Limb (tissue), 2 donors: ENCODE measurements around the gene METTL15.
"Not testable (repeated sequence)": the region's sequence is repeated elsewhere in the genome, so short reads cannot be mapped to it uniquely, and the experiment has no call there.

Experiments used
- DNase-seq, 2 donors: peaks; one replicate each; pipeline ENCODE4 v3.0.0-alpha.2; 2016; ENCODE audit errors: extremely low spot score in 2 of 2

The METTL15 gene

DNA sequence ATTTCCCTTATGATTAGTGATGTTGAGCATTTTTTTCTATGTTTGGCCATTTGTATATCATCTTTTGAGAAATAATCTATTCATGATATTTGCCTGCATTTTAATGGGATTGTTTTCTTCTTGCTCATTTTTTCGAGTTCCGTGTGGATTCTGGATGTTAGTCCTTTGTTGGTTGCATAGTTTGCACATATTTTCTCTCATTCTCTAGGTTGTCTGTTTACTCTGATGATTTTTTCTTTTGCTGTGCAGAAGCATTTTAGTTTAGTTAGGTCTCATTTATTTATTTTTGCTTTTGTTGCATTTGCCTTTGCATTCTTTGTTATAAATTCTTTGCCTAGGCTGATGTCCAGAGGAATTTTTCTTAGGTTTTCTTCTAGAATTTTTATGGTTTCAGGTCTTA lies 87.3 kb downstream of the METTL15 start:
- no peak for DNase-seq

DNA sequence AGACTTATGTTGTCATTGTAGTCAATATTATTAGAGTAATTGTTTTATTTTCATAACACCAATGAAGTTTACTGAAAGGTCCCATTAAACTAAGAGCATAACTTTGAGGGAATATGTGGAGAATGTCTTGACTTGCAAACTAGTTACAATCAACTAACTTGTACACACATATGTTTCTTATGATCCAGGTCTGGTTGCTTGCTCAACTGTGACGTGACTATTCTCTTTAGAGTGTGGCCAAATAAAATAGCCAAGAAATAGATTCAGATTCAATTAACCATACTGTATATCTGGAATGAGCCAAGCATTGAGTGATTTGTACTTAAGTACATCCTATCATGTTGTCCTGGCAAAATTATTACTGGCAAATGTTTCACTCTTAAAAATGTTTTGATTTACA lies 101.7 kb downstream of the METTL15 start:
- no peak for DNase-seq

DNA sequence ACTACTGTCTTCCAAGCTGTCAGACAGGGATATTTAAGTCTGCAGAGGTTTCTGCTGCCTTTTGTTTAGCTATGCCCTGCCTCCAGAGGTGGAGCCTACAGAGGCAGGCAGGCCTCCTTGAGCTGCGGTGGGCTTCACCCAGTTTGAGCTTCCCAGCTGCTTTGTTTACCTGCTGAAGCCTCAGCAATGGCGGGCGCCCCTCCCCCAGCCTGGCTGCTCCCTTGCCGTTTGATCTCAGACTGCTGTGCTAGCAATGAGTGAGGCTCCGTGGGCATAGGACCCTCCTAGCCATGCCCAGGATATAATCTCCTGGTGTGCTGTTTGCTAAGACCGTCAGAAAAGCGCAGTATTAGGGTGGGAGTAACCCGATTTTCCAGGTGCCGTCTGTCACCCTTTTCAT lies 113.9 kb downstream of the METTL15 start:
- DNase-seq: not testable (repeated sequence)

DNA sequence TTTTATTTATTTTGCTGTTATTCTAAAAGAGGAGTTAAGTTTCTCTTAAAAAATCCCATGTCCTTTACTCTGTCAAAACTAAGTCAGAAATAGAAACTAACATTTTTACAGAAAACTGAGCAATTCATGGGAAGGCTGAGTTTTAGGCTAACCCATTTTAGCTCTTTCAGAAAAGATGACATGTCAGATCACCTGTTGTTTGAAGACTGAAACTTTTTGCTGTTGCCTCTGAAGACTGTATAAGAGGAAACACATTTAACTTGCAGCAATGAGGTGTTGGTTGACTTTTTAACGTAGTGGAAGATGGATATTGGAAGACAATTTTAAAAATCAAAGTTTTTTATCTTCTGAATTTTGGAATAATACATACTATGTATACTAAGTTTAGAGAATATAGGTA lies 115.4 kb downstream of the METTL15 start:
- no peak for DNase-seq

DNA sequence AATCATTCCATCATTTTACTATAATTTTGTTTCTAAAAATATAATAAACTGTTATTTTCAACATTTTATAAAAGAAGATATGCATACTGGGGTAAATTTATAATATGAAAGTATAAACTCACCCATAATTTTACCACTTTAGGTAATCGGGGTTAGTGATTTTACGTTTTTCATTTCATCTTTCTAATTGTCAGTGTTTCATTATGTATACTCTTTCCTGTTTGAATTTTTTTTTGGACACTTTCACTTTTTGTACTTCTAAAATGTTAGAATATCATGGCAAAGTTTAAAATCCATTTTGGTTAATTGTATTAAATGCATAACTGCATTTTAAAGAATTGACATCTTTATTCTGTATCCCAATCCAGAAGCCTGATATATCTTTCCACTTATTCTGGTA lies 115.8 kb downstream of the METTL15 start:
- no peak for DNase-seq

DNA sequence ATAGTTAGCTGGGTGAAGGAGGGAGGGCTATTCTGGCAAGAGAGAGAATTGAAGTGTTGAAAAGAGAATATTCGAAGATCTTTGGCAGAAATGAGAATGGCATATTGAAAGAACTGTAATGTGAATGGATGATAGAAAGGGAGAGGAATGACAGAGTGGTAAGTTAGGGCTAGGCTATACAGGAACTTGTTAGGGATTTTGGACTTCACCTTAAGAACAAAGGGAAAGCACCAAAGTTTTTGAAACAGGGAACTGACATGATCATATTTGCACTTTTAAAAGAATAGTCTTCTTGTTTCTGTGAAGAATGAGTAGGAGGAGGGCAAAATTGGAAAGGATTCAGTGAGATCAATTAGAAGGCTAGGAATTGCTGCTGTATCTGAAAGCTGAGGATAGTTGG lies 119.3 kb downstream of the METTL15 start:
- DNase-seq: no peak

DNA sequence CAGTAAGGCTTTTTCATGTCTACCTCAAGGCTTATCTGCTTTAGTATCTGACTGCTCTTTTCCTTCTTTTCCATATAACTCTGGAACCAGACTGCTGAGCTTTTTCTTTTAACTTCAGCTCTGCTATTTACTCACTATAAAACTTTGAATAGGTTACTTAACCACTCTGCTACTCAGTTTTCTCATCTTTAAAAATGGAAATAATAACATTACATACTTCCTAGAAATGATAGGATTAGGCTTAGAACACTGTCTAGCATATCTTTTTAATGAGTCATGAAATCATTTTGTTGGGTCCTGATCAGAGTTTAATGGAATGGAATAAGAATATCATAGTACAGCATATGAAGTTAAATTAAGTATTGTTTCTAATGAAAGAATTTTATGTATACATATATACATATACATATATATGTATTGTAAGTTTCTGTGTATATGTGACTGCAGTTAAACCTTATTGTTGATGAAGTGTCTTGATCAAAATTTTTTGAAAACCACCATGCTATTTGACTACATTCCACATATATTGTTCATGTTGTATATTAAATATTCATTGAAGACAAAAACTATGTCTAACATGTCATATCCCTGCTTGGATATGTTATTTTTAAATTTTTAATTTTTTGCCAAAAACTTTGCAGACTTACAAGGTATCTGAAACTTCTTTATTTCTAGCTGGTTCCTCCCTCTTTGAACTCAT lies 120.2 kb downstream of the METTL15 start:
- DNase-seq: no peak

DNA sequence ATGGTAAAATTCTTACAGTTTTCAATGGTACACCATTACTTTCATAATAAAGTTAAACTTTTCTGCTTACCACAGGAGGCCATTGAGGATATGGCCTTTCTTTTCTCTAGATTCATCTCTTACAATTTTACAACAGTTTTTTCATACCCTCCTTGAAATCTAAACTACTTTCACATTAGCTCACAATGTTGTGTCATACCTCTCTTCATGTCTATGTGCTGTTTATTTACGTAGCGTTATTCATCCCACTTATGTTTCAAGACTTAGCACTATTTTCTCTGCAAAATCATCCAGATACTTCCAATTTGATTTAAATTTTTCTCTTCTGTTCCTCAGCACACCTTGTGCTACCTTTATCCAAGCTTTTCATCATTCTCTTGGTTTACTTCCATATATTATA lies 123.3 kb downstream of the METTL15 start:
- DNase-seq: no peak

DNA sequence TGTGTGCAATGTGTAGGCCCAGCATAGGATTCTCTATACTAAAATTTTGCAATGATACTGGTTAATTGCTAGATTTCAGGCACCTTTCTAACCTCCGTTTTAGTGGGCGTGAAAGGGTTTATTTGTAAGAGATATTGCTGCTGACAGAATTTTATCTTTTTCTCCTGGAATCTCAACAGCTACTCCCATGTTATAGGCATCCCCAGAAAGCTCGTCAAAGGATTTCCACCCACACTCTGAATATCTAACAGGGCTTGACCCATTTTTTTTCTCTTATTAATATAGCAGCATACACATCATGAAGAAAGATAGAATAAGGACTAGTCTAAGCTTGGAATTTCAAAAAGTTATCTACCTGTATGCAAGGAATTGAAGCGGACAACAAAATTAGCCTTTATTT lies 124.5 kb downstream of the METTL15 start:
- DNase-seq: no peak

DNA sequence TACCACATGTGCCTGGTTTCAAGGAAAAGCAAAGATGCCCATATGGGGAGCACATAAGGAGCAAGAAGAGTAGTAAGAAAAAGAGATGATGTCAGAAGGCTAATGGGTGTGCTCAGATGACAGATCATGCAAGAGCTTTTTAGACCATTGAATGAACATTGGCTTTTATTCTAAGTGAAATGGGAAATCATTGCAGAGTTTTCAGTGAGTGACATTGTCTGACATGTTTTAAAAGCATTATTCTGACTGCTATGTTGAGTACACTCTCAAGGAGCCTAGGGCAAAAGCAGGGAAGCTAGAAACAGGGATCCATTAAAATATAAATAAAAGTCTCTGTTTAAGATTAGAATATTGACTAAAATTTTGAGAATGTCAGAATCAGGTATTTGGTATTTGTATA lies 133.6 kb downstream of the METTL15 start:
- DNase-seq: no peak

DNA sequence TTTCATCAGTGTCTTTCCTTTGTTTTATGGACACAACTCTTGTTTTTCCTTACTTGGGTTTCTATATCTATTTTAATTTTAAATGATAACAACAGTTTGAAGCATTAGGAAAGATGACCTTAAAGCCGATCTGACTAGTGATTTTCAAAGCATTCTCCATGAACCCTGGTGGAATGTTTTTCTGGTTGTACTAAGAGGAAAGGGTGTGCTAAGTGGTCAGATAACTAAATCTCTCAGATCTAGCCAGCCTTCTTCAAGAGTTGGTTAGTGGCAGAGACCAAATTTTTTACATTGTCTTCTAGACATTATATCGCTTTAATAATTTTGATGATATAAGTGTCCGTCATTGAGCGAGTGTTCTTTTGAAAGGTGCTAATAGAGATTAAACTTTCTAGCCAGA lies 134.4 kb downstream of the METTL15 start:
- no peak for DNase-seq

DNA sequence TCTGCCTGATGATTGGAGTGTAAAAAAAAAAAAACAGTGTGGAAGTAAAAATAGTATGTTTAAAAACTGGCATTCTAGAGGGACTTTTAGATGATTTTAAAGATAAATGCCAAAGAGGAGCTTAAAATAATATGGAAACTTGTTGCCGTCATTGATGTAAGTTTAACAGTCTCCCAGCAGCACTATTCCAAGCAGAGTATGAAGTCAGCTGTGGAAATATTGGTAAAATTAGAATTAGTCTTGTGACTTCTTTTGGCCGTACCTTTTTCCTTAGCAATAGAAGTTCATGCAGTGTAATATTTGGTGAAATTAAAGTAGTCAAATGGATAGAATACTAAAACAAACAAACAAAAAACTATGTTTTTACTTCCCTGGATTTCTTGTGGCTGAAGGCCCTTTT lies 134.9 kb downstream of the METTL15 start:
- DNase-seq: peak in 1 of 2 donors; percentile 34

DNA sequence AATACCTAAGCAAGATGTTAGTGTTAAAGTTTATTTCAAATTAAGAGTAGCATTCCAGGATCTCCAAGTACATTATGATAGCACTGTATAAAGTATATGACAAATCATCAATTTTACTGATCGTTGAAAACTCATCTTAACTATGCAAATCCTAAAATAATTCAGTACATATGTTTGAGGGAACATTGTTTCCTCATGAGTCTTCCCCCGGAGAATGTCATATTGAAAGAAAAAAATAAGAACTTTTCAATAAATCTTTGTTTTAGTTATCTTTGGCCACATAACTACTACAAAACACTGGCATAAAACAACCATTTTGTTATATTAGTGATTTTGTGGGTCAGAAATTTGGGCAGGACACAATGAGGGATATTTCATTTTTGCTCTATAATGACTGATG lies 135.4 kb downstream of the METTL15 start:
- peak in 1 of 2 donors; percentile 11 for DNase-seq

DNA sequence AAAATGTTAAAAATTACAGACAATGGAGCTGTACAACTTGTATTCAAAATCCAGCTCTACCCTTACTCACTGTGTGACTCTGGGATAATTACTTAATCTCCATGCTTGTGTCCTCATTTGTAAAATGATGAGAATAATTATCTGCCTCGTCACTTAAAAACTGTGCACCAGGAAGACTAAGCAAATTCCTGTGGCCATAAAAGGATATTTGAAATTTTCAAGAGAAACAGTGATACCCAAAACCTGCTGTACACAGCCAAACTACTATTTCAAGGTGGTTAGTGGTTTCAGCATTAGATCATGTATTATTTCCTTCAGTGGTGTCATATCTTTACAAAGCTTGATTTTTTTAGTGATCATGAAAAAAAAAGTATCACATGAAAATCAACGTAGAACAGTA lies 136.9 kb downstream of the METTL15 start:
- DNase-seq: no peak

DNA sequence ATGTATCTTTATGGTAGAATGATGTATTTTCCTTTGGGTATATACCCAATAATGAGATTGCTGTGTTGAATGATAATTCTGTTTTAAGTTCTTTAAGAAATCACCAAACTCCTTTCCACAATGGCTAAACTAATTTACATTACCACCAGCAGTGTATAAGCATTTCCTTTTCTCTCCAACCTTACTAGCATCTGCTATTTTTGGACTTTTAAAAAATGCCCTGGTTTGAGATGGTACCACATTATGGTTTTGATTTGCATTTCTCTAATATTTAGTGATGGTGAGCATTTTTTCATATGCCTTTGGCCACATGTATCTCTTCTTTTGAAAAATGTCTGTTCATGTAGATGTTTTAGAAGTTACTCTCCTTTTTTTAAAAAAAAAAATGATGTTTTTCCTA lies 142.0 kb downstream of the METTL15 start:
- DNase-seq: no peak

DNA sequence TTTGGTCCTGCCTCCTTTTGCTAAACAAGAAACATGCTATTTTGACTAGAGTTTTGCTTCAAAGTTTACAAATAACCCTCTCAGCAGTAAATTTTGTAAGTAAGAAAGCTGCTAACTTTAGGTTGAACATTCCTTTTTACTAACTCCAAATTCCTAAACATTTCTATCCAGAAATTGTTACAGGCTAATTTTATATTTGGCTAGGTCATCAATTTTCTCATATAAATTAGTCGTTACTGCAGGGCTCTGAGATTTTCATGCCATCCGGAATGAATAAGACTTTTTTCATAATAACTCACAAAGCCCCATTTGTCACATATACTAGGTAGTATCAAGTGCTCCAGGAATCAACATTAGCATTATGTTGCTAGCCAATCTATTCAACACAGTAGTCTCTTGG lies 143.1 kb downstream of the METTL15 start:
- DNase-seq: no peak

DNA sequence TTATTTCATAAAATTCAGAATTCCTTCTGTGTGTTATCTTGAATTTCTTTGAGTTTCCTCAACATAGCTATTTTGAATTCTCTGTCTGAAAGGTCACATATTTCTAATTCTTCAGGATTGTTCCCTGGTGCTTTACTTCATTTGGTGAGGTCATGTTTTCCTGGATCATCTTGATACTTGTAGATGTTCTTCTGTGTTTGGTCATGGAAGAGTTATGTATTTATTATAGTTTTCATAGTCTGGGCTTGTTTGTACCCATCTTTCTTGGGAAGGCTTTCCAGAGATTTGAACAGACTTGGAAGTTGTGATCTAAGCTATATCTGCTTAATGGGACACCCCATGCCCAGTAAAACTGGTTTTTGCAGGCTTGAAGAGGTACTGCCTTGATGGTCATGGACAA lies 149.6 kb downstream of the METTL15 start:
- DNase-seq: no peak

DNA sequence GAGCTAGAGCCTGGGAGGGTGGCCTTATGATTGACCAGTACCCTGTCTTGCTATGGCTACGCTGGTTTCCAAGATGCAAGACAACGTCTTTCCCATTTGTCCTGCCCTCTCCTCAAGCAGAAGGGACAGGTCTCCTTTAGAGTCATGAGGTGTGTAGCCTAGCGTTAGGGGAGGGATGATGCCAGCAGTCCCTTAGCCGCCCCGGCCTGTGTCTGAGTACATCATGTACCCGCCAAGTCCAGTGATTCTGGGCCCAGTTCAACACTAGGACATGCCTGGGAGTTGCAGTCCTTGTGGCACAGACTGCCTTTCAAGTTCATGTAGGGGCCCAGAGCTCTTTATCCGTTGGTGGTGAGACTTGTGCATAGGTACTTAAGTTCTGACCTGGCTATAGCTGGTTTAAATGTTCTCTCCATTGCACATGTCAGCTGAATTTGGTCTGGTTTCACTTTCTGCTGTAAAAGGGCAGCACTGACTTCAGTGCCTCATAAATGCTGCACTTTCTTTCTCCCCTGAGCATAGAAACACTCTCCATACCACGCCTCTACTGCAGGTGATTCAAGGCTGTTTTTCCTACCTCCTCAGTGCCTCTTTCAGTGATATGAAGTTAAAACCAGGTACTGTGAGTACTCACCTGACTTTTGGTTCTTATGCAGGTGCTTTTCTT lies 151.1 kb downstream of the METTL15 start:
- no peak for DNase-seq

DNA sequence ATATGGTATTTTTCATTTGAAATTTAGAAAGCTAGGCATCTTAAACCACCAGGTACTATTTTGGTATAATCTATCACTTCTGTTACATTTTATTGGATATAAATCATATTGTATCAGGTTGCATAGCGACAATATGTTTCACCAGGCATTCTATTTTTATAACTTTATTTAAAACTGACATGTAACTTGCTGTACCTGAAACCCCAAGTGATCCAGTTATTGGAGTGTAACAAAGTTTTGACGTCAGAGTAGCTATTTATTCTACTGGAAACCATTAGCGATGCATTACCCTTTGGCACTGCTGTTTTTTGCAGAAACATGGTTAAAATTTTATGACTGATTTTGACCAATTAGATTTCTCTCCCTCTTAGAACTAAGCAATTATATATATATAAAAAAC lies 160.7 kb downstream of the METTL15 start:
- no peak for DNase-seq

DNA sequence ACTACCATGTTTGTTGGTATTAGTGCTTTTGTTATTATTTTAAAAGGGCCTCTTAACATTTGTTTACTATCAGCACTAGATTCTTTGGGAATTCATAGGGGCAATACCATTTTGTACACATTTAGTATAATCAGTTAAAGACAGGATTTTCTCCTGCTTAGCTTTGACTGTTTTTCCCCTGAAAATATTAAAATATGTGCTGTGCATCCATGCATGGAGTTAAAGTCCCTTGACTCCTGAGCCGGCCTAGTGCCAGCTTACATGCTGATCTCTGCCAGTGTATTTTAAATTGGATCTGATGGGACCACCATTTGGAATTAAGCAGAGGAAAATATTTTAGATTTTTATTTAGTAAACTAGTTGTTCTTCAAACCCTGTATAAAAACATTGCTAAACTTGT lies 161.4 kb downstream of the METTL15 start:
- DNase-seq: no peak

DNA sequence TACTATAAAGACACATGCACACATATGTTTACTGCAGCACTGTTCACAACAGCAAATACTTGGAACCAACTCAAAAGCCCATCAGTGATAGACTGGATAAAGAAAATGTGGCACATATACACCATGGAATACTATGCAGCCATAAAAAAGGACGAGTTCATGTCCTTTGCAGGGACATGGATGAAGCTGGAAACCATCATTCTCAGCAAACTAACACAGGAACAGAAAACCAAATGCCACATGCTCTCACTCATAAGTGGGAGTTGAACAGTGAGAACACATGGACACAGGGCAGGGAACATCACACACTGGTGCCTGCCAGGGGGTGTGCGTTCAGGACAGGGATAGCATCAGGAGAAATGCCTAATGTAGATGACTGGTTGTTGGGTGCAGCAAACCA lies 164.1 kb downstream of the METTL15 start:
- DNase-seq: not testable (repeated sequence)

DNA sequence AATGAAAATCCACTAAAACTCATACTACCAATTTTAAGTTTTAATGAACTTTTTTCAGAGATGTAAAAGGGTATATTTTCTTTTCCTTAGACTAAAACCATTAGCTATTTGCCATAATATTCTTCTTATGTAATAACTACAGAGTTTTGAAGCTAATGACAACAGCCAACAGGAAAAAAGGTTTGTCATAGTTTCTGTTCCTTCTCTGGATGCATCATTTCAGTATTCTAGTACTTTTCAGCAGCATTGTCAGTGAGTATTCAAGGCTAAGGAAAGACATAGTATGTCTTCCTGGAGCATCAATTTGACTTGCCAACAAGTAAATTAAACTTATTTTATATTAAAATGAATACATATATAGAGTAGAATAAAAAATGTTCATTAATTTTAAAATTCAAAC lies 166.0 kb downstream of the METTL15 start:
- DNase-seq: no peak

DNA sequence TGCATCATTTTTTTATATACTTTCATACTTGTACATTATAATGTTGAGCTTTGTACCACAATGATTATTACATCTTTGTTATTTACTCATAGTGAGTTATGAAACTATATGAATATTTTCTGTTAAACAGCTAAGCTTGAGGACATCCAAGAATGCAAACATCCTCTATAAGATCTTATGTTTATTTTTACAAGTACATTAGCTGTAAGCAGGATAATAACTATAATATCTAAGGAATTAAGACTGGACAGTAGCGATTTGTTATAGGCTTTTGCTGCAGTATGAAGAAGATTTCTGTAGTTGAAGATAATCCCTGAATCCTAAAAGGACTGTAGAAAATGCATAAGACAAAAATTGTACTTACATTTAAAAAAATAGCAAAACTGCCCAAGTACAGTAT lies 176.0 kb downstream of the METTL15 start:
- DNase-seq: no peak

DNA sequence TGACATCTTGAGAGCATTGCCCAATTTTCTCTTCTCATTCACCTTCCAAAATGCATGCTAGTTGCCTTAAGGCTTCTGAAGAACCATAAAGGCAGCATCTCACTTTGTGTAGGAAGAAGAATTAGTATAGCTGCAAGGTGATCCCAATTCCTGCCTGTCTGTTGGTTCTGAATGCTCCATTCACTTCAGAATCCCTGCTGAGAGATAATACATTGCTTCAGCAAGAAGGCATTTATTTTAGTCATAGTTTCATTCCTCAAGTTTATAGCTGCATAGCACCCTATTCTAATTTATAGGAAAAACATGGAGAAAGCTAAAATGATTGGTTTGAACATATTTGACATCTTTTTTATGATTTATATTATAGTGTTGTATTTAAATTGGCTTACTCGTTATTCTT lies 181.3 kb downstream of the METTL15 start:
- no peak for DNase-seq
